Esophagus squamous epithelium (tissue), 5 donors: Measurements from ENCODE around the gene SLC2A6. TPM values are rescaled to one million over a fixed set of nuclear protein-coding genes. Genes with fewer than 3 reads are reported as not detected.

Experiments
- DNase-seq: peaks from one replicate; lab custom pipeline; 2025; lab: John Stamatoyannopoulos, UW
- H3K27ac ChIP-seq, 4 donors: fragments of 200-600 bp; sonication (generic); one replicate each; pipeline ENCODE4 v1.5.1; 2016 to 2019; ENCODE audit warnings: mild to moderate bottlenecking in 1 of 4
- H3K27me3 ChIP-seq, 4 donors: fragments of 200-600 bp; sonication (generic); 1 replicate in 3 of 4; 2 replicates in 1 of 4; pipeline versions ENCODE4 v1.5.1 to v1.6.0; 2017 to 2021; ENCODE audit warnings: antibody characterized with exemption in 1 of 4
- H3K36me3 ChIP-seq, 3 donors: fragments of 200-600 bp; sonication (generic); one replicate each; pipeline ENCODE4 v1.5.1; 2016 to 2019
- H3K4me1 ChIP-seq, 3 donors: fragments of 200-600 bp; sonication (generic); one replicate each; pipeline ENCODE4 v1.5.1; 2017 to 2019
- H3K4me3 ChIP-seq, 4 donors: fragments of 200-600 bp; sonication (generic); 1 replicate in 3 of 4; 2 replicates in 1 of 4; pipeline ENCODE4 v1.5.1; 2016 to 2019; ENCODE audit warnings: mild to moderate bottlenecking in 2 of 4, moderate library complexity in 1 of 4
- H3K9me3 ChIP-seq, 3 donors: fragments of 200-600 bp; sonication (generic); one replicate each; pipeline ENCODE4 v1.5.1; 2016 to 2019
- CTCF ChIP-seq, 6 experiments: fragments of 450-650 bp in 4 of 6; fragments of 200-600 bp in 2 of 6; sonication (generic) in 2 of 6; IDR thresholded peaks; one replicate each; pipeline ENCODE4 v1.5.1; 2016 to 2019; ENCODE audit warnings: antibody characterized with exemption in 6 of 6, mild to moderate bottlenecking in 4 of 6, moderate library complexity in 4 of 6
- POLR2A ChIP-seq, 4 donors: fragments of 450-650 bp; IDR thresholded peaks; one replicate each; pipeline ENCODE4 v1.6.1; 2017; ENCODE audit warnings: antibody characterized with exemption in 4 of 4, mild to moderate bottlenecking in 4 of 4, moderate library complexity in 3 of 4
- WGBS, 2 donors: methylation state at CpG; one replicate each; pipeline ENCODE4 v1.1.5; 2018; 5-methylcytosine and 5-hydroxymethylcytosine counted together
- intact Hi-C: fragments of 100-400 bp; cut with DNase I; formaldehyde crosslinking; loops from one replicate; pipeline ENCODE4 v1.15.0; 2022
- total RNA-seq, 4 donors: library from RNA; depleted of rRNA; stranded (reverse); fragments of >200 nt; gene quantifications; one replicate each; pipeline ENCODE4 v1.1.0, GENCODE V29; 2016
- donor health status: DM: yes; HTN: yes; CAD: no.

SLC2A6 gene
- total RNA-seq, 4 donors from 2014 or later: 0.42 to 1.1 (median 0.85) TPM

GRCh38 chr9:133499132-133499891 lies 20.4 kb upstream of the SLC2A6 start:
- H3K27me3 ChIP-seq: peaks cover 0 to 38% (median 0%) of the 10 kb centered on the region in 4 donors
- WGBS, 2 donors: 73 to 90% methylated on average over 2 to 3 of the region's 19 CpGs
- H3K4me1 ChIP-seq: no peaks in the 10 kb centered on the region
- H3K27ac ChIP-seq: peak overlapping the region in 2 of 4 donors; percentile 34 to 46
- no peaks in the 10 kb centered on the region for H3K36me3 ChIP-seq
- no peak overlapping the region for H3K4me3 ChIP-seq
- peaks cover 0 to 22% (median 14%) of the 10 kb centered on the region in 3 donors for H3K9me3 ChIP-seq
- TF ChIP-seq CTCF (IDR thresholded peaks at IDR 0.05): no peak
- TF ChIP-seq POLR2A (IDR thresholded peaks at IDR 0.05): no peak
- intact Hi-C loops: no loop called here
- DNase-seq: no peak

GRCh38 chr9:133496861-133497842 lies 18.3 kb upstream of the SLC2A6 start:
- Histone ChIP-seq H3K9me3 (peaks cover 0 to 12% (median 7%) of the 10 kb centered on the region in 3 donors), H3K36me3 (no peaks in the 10 kb centered on the region), H3K27me3 (peaks cover 0 to 36% (median 0%) of the 10 kb centered on the region in 4 donors), H3K4me3 (no peak overlapping the region), H3K27ac (no peak overlapping the region), H3K4me1 (peaks cover 0 to 12% (median 10%) of the 10 kb centered on the region in 3 donors)
- no peak for DNase-seq
- TF ChIP-seq CTCF (IDR thresholded peaks at IDR 0.05): no peak
- no peak for TF ChIP-seq POLR2A (IDR thresholded peaks at IDR 0.05)
- 75 to 91% methylated on average over 3 to 4 of the region's 35 CpGs for WGBS, 2 donors
- intact Hi-C loops: no loop called here

- 85 to 89% methylated on average over 14 to 17 of the region's 24 CpGs for WGBS, 2 donors
- H3K4me1 ChIP-seq: peaks cover 7 to 20% (median 20%) of the 10 kb centered on the region in 3 donors
Measured at GRCh38 chr9:133495327-133496293, 16.7 kb upstream of the SLC2A6 start.

More at GRCh38 chr9:133495327-133496293, 16.7 kb upstream of the SLC2A6 start:
- intact Hi-C loops: no loop called here
- H3K27ac ChIP-seq: no peak overlapping the region
- DNase-seq: no peak
- TF ChIP-seq POLR2A (IDR thresholded peaks at IDR 0.05): no peak
- no peak for TF ChIP-seq CTCF (IDR thresholded peaks at IDR 0.05)
- no peaks in the 10 kb centered on the region for H3K9me3 ChIP-seq
- H3K36me3 ChIP-seq: no peaks in the 10 kb centered on the region
- peaks cover 0 to 42% (median 0%) of the 10 kb centered on the region in 4 donors for H3K27me3 ChIP-seq
- no peak overlapping the region for H3K4me3 ChIP-seq
